Immature natural killer cell (primary cell): ENCODE measurements around the gene GMPPA. TPM values are rescaled to one million over a fixed set of nuclear protein-coding genes. Genes with fewer than 3 reads are reported as not detected.

ENCODE experiments used
- DNase-seq, 3 donors: peaks; one replicate each; pipeline ENCODE4 v3.0.0; 2022; ENCODE audit warnings: mixed read lengths in 1 of 3
- H3K27ac Mint-ChIP-seq, 6 donors: one replicate each; pipeline ENCODE4 v1.8.0; 2020; ENCODE audit warnings: mixed read lengths in 6 of 6, mild to moderate bottlenecking in 5 of 6, inconsistent platforms in 4 of 6, moderate library complexity in 3 of 6
- H3K27me3 Mint-ChIP-seq, 3 donors: one replicate each; pipeline ENCODE4 v1.8.0; 2020 to 2021; ENCODE audit warnings: low read depth in 3 of 3, mild to moderate bottlenecking in 3 of 3, mixed read lengths in 3 of 3, moderate library complexity in 3 of 3, inconsistent platforms in 1 of 3
- H3K36me3 Mint-ChIP-seq, 3 donors: one replicate each; pipeline ENCODE4 v1.8.0; 2020; ENCODE audit warnings: mixed read lengths in 3 of 3, inconsistent platforms in 2 of 3, mild to moderate bottlenecking in 2 of 3
- H3K4me1 Mint-ChIP-seq, 2 donors: one replicate each; pipeline ENCODE4 v1.8.0; 2020; ENCODE audit warnings: inconsistent platforms in 2 of 2, mild to moderate bottlenecking in 2 of 2, mixed read lengths in 2 of 2, moderate library complexity in 1 of 2
- H3K4me3 Mint-ChIP-seq, 5 donors: one replicate each; pipeline ENCODE4 v1.8.0; 2020; ENCODE audit warnings: mild to moderate bottlenecking in 5 of 5, mixed read lengths in 5 of 5, inconsistent platforms in 3 of 5, moderate library complexity in 3 of 5
- H3K9me3 Mint-ChIP-seq, 6 donors: one replicate each; pipeline ENCODE4 v1.8.0; 2020; ENCODE audit warnings: mild to moderate bottlenecking in 6 of 6, mixed read lengths in 6 of 6, inconsistent platforms in 4 of 6, moderate library complexity in 3 of 6
- polyA plus RNA-seq, 3 donors: library from polyadenylated mRNA; unstranded; fragments of 300-500 nt; fragmentation: Illumina TruSeq; gene quantifications; one replicate each; pipeline ENCODE4 v1.2.3, GENCODE V29; 2021

The GMPPA gene
- polyA plus RNA-seq, 3 donors from 2014 or later: 21.4 to 40.9 (median 37.1) TPM

DNA sequence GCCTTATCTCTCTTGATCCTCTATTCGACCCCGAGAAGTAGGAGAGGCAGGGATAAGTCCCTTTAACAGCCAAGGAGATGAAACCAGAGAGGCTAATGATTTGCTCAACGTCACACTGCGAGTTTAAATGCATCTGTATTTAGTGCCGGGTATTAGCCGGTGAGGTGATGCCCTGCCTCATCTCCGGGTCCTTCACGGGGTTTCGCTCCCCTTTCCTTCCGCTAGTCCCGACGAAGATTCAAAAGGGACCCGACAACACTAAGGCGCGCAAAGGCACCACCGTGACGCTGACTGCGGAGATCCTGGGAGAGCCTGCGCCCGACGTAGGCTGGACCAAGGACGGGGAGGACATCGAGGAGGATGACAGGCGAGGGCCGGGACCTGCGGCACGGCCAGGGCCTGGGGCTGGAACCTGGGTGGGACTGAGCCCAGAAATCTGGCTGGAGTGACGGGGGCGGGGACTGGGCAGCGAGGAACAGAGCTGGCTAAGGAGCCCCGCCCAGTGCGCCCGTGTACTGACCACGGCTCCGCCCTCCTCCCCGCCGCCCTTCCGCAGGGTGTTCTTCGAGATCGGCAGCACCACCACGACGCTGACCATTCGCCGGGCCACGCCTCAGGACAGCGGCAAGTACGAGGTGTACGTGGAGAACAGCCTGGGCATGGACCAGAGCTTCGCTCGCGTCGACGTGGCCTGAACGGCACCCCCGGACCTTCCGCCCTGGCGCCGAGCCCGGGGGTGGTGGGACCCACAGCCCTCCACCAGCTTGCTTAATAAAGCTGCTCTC lies 1.0 kb upstream of the GMPPA start:
- DNase-seq: peak; percentile 22 to 35 (median 31)
- Mint-ChIP-seq H3K27ac (peak overlapping the region in 2 of 6 donors; percentile 80 to 93), H3K27me3 (peaks cover 5 to 18% (median 14%) of the 10 kb centered on the region in 3 donors), H3K4me3 (peak overlapping the region; percentile 94 to 99 (median 96)), H3K9me3 (peaks cover 0 to 2% (median 0%) of the 10 kb centered on the region in 6 donors), H3K4me1 (peaks cover 27 to 36% of the 10 kb centered on the region in 2 donors), H3K36me3 (peaks cover 0 to 4% (median 0%) of the 10 kb centered on the region in 3 donors)

DNA sequence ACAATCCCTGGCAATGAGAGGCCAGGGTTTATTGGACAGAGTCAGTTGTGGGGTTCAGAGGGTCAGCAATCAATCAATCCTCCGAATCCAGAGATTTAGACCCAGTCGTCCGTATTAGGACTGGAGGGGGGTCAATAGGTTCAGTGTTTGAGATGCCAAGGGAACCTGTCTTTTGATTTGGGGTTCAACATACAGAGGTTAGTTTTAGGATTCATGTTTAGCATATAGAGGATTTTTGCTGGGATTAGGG lies 292 bp downstream of the GMPPA start:
- peaks cover 27 to 36% of the 10 kb centered on the region in 2 donors for H3K4me1 Mint-ChIP-seq

DNA sequence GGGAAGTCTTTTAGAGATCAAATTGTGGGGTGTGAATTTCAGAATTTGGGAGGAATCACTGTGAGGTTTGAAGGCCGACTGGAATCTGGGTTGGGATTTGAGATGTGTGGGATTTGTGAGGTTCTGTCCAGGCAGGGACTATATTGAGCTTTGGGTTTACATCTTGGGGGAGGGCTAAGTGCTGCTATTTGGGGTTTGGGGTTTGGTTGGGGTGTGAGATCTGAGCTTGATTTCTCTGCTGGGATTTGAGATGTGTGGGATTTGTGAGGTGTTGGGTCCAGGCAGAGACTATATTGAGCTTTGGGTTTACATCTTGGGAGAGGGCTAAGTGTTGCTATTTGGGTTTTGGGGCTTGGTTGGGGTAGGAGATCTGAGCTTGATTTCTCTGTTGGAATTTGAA lies 864 bp downstream of the GMPPA start:
- Mint-ChIP-seq H3K27ac (peak overlapping the region; percentile 80 to 95 (median 92)), H3K27me3 (peaks cover 5 to 15% (median 12%) of the 10 kb centered on the region in 3 donors), H3K9me3 (peaks cover 0 to 2% (median 0%) of the 10 kb centered on the region in 6 donors), H3K36me3 (peaks cover 9 to 16% (median 12%) of the 10 kb centered on the region in 3 donors), H3K4me1 (peaks cover 27 to 36% of the 10 kb centered on the region in 2 donors), H3K4me3 (peak overlapping the region; percentile 94 to 99 (median 96))
- DNase-seq: no peak

More for the DNA sequence above, 292 bp downstream of the GMPPA start:
- no peak for DNase-seq
- peaks cover 5 to 15% (median 12%) of the 10 kb centered on the region in 3 donors for H3K27me3 Mint-ChIP-seq
- H3K36me3 Mint-ChIP-seq: peaks cover 5 to 10% (median 6%) of the 10 kb centered on the region in 3 donors
- H3K9me3 Mint-ChIP-seq: peaks cover 0 to 2% (median 0%) of the 10 kb centered on the region in 6 donors
- peak overlapping the region; percentile 94 to 99 (median 96) for H3K4me3 Mint-ChIP-seq
- H3K27ac Mint-ChIP-seq: peak overlapping the region; percentile 80 to 95 (median 92)

- H3K9me3 Mint-ChIP-seq: peaks cover 0 to 2% (median 0%) of the 10 kb centered on the region in 6 donors
- H3K4me1 Mint-ChIP-seq: peaks cover 27 to 36% of the 10 kb centered on the region in 2 donors
- H3K27ac Mint-ChIP-seq: peak overlapping the region in 5 of 6 donors; percentile 65 to 93 (median 76)
- DNase-seq: no peak
- peak overlapping the region; percentile 49 to 99 (median 94) for H3K4me3 Mint-ChIP-seq
- peaks cover 5 to 15% (median 8%) of the 10 kb centered on the region in 3 donors for H3K27me3 Mint-ChIP-seq
- H3K36me3 Mint-ChIP-seq: peaks cover 12 to 19% (median 14%) of the 10 kb centered on the region in 3 donors
These were observed 1.4 kb downstream of the GMPPA start for GRCh38 chr2:219500135-219500534.

- no peak overlapping the region for H3K27ac Mint-ChIP-seq
- H3K9me3 Mint-ChIP-seq: peaks cover 0 to 2% (median 0%) of the 10 kb centered on the region in 6 donors
- H3K36me3 Mint-ChIP-seq: peaks cover 16 to 24% (median 20%) of the 10 kb centered on the region in 3 donors
- H3K4me3 Mint-ChIP-seq: no peak overlapping the region
- DNase-seq: no peak
- peaks cover 27 to 36% of the 10 kb centered on the region in 2 donors for H3K4me1 Mint-ChIP-seq
- peaks cover 5 to 10% (median 8%) of the 10 kb centered on the region in 3 donors for H3K27me3 Mint-ChIP-seq
These were observed 3.2 kb downstream of the GMPPA start for GRCh38 chr2:219501849-219502248.

GRCh38 chr2:219502618-219503017 lies 3.9 kb downstream of the GMPPA start:
- Mint-ChIP-seq H3K36me3 (peaks cover 20 to 25% (median 20%) of the 10 kb centered on the region in 3 donors), H3K27me3 (peaks cover 1 to 6% (median 6%) of the 10 kb centered on the region in 3 donors), H3K27ac (no peak overlapping the region), H3K9me3 (no peaks in the 10 kb centered on the region), H3K4me3 (no peak overlapping the region), H3K4me1 (peaks cover 22 to 32% of the 10 kb centered on the region in 2 donors)
- DNase-seq: no peak

DNA sequence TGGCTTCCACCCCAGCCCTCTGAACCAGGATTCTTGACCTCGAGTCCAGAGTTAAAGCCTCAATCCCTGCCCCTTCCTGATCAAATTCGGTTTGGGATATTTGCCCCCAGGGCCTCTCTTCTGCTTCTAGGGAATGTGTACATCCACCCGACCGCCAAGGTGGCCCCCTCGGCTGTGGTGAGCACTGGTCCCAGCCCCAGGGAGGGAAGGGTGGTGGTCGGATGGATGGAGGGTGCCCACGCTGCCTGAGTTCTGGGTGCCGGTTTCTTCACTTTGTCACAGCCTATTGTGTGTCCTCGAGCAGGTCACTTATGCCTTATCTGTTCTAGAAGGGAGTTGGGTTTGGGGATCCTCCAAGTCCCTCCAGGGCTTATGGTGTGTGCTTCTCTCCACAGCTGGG lies 6.9 kb downstream of the GMPPA start:
- no peaks in the 10 kb centered on the region for H3K9me3 Mint-ChIP-seq
- peaks cover 9 to 12% of the 10 kb centered on the region in 2 donors for H3K4me1 Mint-ChIP-seq
- peaks cover 5 to 13% (median 6%) of the 10 kb centered on the region in 3 donors for H3K27me3 Mint-ChIP-seq
- peaks cover 20 to 25% (median 22%) of the 10 kb centered on the region in 3 donors for H3K36me3 Mint-ChIP-seq
- H3K4me3 Mint-ChIP-seq: no peak overlapping the region
- no peak for DNase-seq
- no peak overlapping the region for H3K27ac Mint-ChIP-seq

GRCh38 chr2:219506153-219506801 lies 7.6 kb downstream of the GMPPA start:
- H3K27me3 Mint-ChIP-seq: peaks cover 6 to 13% (median 10%) of the 10 kb centered on the region in 3 donors
- peaks cover 20 to 25% (median 22%) of the 10 kb centered on the region in 3 donors for H3K36me3 Mint-ChIP-seq
- peaks cover 9 to 10% of the 10 kb centered on the region in 2 donors for H3K4me1 Mint-ChIP-seq
- no peak overlapping the region for H3K4me3 Mint-ChIP-seq
- DNase-seq: no peak
- H3K9me3 Mint-ChIP-seq: no peaks in the 10 kb centered on the region
- no peak overlapping the region for H3K27ac Mint-ChIP-seq

- Mint-ChIP-seq H3K9me3 (no peaks in the 10 kb centered on the region), H3K27me3 (peaks cover 6 to 16% (median 12%) of the 10 kb centered on the region in 3 donors), H3K4me1 (peaks cover 9 to 10% of the 10 kb centered on the region in 2 donors), H3K27ac (no peak overlapping the region), H3K4me3 (no peak overlapping the region), H3K36me3 (peaks cover 20 to 25% (median 22%) of the 10 kb centered on the region in 3 donors)
- DNase-seq: no peak
These were observed 8.3 kb downstream of the GMPPA start for GRCh38 chr2:219506802-219507526.

GRCh38 chr2:219507581-219508443 lies 9.1 kb downstream of the GMPPA start:
- Mint-ChIP-seq H3K27ac (no peak overlapping the region), H3K27me3 (peaks cover 8 to 20% (median 10%) of the 10 kb centered on the region in 3 donors), H3K36me3 (peaks cover 20 to 22% (median 21%) of the 10 kb centered on the region in 3 donors), H3K4me3 (no peak overlapping the region), H3K9me3 (no peaks in the 10 kb centered on the region), H3K4me1 (peaks cover 9 to 10% of the 10 kb centered on the region in 2 donors)
- DNase-seq: no peak

DNA sequence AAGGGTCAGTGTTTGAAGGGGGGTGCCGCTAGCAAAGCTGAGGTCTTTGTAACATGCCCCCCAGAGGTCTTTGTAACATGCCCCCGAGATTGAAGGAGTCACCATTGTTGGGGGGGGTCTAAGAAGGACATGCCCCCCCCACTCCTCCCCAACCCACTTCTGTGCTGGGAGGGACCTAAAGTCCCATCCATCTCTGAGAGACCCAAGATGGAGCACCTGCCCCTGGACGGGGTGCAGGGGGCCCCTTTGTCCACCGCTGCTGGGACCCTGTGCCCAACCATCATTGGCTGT lies 9.7 kb downstream of the GMPPA start:
- peaks cover 9 to 10% of the 10 kb centered on the region in 2 donors for H3K4me1 Mint-ChIP-seq
- H3K36me3 Mint-ChIP-seq: peaks cover 20 to 21% (median 20%) of the 10 kb centered on the region in 3 donors
- no peak for DNase-seq
- no peak overlapping the region for H3K27ac Mint-ChIP-seq
- peaks cover 10 to 23% (median 12%) of the 10 kb centered on the region in 3 donors for H3K27me3 Mint-ChIP-seq
- H3K4me3 Mint-ChIP-seq: no peak overlapping the region
- H3K9me3 Mint-ChIP-seq: no peaks in the 10 kb centered on the region

- DNase-seq: no peak
- Mint-ChIP-seq H3K4me3 (peak overlapping the region in 3 of 5 donors; percentile 3 to 63 (median 34)), H3K27me3 (peaks cover 10 to 23% (median 14%) of the 10 kb centered on the region in 3 donors), H3K4me1 (peaks cover 9 to 10% of the 10 kb centered on the region in 2 donors), H3K9me3 (peaks cover 0 to 3% (median 0%) of the 10 kb centered on the region in 6 donors), H3K36me3 (peaks cover 12 to 17% (median 12%) of the 10 kb centered on the region in 3 donors), H3K27ac (no peak overlapping the region)
These were observed 10.5 kb downstream of the GMPPA start for GRCh38 chr2:219508971-219509779.
